ENCODE measurements around the gene ZYX.
"Not testable (repeated sequence)": the region's sequence is repeated elsewhere in the genome, so short reads cannot be mapped to it uniquely, and the experiment has no call there.

The ZYX gene

DNA sequence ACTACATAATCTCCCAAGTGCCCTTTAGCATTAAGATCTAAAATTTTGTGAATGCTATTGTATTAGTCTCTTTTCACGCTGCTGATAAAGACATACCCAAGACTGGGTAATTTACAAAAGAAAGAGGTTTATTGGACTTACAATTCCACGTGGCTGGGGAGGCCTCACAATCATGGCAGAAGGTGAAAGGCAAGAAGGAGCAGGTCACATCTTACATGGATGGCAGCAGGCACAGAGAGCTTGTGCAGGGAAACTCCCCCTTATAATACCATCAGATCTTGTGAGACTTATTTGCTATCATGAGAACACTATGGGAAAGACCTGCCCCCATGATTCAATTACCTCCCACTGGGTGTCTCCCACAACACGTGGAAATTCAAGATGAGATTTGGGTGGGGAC is 39.5 kb downstream of the ZYX start:
- DNase-seq, result not testable (repeated sequence)

DNA sequence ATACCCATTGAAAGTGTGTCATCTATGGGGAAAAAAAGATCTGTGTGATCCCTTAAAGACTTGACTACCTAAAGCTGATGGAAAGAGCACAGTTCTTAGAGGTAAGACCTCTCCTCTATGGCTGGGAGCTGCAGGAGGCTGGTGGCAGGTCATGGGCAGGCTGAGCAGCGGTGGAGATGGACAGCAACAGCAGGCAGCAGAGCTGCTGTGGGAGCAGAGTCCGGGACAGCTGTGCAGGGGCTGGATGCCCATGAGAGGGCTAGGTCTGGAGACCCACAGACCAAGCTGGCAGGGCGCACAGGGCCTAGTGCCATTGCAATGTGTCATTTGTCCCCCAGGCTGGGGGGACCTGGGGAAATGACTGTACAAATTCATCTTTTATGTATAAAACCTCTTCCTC is 40.9 kb downstream of the ZYX start:
- no peak for DNase-seq

DNA sequence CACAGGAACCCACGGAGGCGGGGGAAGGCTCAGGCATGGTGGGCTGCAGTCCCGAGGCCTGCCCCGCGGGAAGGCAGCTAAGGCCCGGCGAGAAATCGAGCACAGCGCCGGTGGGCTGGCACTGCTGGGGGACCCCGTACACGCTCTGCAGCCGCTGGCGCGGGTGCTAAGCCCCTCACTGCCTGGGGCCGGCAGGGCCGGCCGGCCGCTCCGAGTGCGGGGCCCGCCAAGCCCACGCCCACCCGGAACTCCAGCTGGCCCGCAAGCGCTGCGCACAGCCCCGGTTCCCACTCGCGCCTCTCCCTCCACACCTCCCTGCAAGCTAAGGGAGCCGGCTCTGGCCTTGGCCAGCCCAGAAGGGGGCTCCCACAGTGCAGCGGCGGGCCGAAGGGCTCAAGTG is 43.3 kb downstream of the ZYX start:
- not testable (repeated sequence) for DNase-seq

DNA sequence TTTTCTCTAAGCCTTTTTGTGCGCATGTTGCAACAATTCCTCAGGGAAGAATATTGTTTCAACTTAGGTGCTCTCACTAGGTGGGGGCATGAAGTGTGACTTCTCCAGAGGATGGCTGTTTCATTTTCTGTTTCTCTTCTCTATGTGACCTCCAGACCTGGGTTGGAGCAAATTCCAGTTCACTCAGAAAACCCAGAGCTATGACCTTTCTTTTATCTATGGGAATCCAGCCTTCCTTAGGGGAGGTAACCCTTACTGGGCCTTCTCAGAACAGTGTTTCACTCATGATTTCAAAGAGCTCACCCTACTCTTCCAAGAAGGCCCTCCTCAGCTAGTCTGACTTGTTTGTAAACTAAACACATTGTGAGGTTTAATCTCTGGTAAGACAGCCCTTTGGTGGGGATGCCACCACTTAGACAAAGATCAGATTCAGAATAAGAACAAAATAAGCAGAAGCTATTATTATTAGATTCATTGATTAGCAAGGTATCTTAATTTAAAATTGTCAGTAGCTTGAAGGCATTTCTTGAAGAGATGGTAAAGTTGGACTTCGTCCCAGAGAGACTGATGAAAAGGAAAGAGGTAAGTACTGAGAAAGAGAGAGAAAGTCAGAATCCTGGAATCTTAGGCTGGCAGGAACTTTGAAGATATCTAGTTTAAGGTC is 45.5 kb downstream of the ZYX start:
- no peak for DNase-seq

DNA sequence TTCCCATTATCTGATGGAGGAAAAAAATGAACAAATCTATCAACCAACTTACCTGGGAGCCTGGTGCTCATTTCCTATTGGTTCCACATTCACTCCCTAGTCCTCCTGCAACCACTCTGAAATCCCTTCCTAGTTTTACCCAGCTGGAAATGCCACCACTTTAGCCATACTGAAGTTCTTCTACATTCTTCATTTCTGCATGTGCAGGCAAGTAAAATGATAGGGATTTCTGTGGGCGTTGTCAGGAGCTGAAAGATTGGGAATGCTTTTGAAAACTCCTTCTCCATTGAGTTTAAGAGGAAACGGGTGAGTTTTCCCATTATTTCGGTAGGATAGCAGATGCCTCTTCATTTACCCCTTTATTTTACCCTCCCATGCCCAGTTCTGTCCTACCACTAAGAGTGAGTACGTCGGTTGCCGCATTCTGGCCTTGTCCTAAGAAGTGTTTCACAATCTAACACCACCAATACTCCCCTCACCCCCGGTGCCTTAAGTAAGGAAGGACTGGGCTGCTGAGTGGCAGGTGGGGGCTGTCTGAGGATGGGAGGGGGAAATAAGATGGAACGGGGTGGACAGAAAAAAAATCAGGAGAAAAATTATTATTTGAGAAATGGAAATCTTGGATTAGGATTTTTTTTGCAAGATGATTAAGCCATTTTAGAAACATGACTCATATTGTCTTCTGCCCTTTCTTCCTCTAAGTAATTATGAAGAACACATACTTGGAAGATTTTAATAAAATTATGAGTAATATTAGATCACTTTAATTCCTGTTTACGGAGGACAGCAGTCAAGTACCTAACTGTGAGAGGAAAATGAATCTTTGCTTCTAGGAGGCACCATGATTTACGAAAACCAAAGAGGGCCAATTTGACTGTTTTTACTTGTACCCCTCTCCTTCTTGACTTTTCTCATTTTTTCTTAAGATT is 48.9 kb downstream of the ZYX start:
- no peak for DNase-seq

DNA sequence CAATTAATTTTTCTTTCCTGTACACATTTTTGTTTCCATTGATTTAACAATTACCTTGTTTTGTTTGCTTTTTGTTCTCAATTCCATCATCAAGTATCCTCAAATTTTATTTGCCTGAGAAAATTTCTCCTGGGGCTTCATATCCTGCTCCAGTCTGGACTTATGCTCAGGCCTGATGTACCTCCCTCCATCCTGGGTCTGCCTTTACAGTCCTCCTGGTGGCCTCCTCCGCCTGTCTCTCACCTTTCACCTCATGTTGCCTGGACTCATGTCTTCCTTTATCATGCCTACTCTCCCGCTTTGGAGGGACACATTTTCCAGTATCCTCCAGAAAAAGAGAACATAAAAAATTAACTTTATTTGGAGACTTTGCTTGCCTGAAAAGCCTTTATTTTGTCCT is 50.0 kb downstream of the ZYX start:
- no peak for DNase-seq

DNA sequence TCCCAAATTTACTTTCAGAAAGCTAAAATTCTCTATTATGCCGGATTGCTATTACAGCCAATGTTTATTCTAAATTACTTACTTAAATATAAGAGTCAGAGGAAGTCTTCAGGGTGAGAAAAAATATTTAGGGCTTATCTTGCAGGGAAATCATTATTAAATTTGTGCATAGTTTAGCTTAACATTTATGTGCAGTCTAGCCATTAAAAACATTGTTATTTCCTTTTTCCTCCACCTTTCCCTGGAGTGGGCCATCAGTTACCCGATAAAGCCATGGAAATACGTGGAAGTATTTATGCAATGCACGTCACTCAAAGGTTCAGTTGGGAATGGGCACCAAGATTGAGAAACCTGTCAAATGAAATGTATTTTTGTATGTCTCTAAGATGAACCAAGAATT is 52.6 kb downstream of the ZYX start:
- DNase-seq, result no peak

DNA sequence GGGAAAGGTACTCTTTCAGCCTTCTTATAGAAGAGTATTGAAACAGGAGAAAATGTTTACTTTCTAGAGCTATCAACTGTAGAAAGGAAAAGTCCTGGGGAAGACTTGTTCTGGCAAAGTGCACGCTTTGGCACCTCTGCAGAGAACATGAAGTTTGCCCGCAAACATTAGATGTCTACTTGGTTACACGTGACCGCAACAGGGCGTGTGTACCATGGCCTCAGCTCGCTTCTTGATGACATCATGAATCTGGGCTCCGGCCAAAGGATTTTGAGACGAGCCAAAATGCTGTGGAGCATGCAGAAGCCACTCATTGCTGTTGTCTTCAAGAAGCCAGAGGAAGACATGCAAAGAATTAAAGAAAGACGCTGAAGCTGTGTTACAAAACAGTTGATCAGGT is 53.5 kb downstream of the ZYX start:
- DNase-seq, result no peak

DNA sequence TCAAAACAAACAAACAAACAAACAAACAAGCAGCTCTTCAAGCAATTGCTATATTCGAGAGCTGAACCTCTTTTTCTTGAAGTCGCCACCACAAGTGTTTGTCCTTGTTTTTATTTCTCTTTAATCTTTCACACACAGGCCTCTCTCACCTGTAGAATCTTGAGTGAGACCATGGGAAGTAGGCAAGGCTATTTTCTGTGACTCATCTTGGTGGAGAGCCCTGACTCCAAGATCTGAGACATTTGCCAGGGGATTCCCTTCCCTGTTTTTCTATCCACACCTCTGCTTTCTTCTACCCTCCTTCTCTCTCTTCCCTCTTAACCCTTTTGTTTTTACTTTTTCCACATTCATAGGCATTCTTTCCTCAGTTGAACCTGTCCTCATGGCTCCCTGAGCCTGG is 54.1 kb downstream of the ZYX start:
- no peak for DNase-seq

DNA sequence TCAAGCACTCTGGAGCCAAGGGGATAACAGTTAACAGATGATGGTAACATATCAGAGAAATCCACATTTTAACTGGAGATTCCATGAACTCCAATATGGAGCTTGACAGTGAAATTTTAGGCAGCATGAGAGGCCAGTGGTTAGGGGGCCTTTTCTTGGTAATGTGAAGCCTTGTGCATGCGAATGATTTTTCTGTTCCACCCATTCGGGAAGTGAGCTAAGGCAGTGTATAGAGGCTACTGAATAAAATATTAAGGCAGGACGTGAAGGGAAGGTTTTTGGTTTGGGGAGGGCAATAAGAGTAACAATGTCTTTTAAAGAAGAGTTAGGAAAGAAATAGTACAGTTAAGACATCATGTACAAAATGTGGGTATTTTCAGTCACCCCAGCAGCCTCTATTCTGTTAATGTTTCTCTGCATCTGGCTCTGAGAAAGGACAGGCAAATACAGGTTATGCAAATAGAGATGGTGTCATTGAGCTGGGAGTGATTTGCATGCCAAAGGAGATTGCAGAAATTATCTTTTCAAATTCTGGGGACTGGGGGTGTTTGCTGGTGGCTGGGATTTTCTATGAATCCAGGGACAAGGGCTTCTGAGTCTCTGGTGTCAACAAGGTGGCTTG is 55.3 kb downstream of the ZYX start:
- no peak for DNase-seq

DNA sequence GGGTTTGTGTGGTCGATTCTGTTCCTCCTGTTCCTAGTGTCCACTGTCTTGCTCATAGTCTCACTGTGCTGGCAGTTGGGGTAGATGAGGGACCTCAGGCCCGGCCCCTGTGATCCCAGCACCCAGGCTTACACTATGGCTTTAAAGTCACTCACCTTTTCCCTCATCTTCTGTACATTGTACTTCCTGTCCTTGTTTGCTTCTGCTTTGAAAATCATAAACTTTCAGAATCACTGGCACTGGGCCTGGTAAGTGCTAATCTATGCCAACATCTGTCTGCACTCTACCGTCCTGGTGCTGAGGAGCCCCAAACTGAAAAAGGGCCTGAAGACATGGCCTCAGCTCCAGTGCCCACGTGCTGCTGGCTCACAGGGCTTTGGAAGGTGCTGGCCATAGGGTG is 56.4 kb downstream of the ZYX start:
- no peak for DNase-seq

DNA sequence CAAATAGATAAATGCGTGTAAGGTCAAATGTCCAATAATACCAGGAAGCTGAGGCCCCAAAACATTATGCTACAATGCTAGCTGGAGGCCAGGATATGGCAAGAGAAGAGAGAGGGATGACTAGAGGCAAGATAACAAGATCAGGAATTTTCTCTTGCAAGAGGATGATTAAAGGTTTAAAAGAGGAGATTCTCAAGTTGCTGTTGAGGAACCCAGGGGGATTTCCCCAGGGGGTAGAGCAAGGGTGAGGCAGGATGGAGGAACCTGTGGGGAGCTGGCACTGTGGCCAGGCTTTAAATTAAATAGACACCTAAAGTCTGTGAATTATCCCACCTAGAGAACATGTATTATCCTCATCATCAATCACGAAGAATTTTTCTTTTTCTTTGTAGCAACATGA is 58.7 kb downstream of the ZYX start:
- DNase-seq, result no peak
